ENCODE measurements around the gene BICD2. TPM values are rescaled to one million over a fixed set of nuclear protein-coding genes. Genes with fewer than 3 reads are reported as not detected.
"Not testable (repeated sequence)": the region's sequence is repeated elsewhere in the genome, so short reads cannot be mapped to it uniquely, and the experiment has no call there.

The BICD2 gene
- total RNA-seq, 4 donors from 2014 or later, result 28.3 to 54.0 (median 44.2) TPM

DNA sequence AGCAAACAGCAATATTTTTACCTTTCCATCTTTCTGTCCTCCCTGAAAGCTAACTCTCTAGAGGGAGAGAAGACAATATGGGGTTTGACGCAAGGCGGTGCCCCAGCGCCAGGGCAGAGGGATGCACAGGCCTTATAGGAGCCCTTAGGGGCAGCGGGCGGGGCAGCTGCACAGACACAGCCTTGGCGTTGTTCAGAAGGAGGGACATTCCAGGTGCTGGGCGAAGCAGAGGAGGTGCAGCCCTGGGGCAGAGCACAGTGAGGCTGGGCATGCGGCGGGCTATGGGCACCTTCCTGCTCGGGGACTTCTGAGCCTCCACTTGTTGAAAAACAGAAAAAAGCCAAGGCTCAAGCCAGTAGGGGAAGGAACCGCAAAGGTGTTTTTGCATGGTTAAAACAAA is 33.7 kb upstream of the BICD2 start:
- no peak for DNase-seq (ENCODE audit: low spot score)
- TF ChIP-seq, protein P1, sequence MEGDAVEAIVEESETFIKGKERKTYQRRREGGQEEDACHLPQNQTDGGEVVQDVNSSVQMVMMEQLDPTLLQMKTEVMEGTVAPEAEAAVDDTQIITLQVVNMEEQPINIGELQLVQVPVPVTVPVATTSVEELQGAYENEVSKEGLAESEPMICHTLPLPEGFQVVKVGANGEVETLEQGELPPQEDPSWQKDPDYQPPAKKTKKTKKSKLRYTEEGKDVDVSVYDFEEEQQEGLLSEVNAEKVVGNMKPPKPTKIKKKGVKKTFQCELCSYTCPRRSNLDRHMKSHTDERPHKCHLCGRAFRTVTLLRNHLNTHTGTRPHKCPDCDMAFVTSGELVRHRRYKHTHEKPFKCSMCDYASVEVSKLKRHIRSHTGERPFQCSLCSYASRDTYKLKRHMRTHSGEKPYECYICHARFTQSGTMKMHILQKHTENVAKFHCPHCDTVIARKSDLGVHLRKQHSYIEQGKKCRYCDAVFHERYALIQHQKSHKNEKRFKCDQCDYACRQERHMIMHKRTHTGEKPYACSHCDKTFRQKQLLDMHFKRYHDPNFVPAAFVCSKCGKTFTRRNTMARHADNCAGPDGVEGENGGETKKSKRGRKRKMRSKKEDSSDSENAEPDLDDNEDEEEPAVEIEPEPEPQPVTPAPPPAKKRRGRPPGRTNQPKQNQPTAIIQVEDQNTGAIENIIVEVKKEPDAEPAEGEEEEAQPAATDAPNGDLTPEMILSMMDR (IDR thresholded peaks at IDR 0.05), result no peak
- ATAC-seq (ENCODE audit: low FRiP score), result no peak

DNA sequence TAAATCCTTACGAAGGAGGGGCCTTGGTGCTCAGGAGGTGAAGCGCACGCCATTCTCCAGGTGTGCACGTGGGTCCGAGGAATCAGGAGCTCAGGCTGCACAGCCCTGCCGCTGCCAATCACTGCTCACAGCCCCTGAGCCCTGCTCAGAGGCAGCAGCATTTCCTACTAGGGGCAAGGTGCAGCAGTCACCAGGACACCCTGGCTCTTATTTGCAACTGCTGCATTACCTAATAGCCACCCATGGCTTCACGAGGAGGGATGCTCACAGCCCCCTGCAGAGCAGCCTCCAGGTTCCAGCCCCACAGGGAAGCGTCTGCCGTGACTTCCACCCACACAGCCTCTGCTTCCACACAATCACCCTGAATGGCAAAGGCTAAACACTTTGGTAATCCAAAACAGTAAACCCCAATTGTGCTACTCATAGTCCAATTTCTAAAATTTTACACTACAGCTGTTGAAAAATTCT is 31.7 kb upstream of the BICD2 start:
- not testable (repeated sequence) for ATAC-seq (ENCODE audit: low FRiP score); DNase-seq (ENCODE audit: low spot score)

DNA sequence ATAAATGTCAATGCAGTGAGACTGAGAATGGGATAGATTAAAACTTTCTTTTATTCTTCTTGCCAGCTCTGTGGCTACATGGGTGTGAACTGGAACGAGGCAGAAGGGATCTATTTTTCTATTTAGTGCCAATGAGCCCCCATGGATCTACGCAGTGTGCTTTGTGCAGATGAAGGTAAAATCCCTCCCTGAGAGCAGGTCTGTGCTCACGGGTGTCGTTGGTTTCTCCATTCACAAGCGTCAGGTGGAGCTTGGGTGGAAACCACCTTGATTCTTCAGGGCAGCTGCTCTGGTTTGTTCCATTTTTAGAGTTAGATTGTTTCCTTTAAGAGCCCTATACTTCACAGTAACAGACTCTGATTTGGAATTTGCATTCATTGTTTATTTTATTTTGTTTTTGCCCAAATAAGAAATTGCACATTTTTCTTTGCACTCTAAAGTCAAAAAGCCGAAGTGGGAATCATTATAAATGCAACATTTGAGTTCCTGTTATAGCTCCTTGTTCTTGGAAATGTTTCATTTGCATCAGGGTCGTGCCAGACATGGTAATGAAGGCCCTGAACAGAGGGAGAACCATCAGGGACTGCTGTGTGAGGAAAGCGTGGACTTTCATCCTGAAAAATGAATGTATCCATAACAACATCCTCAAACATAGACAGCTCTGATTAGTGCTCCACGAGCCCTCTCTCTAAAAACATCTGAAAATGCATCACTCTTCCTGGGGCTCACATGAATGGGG is 31.1 kb upstream of the BICD2 start:
- TF ChIP-seq, protein P1 (IDR thresholded peaks at IDR 0.05), result no peak
- no peak for ATAC-seq (ENCODE audit: low FRiP score)
- DNase-seq (ENCODE audit: low spot score), result no peak

DNA sequence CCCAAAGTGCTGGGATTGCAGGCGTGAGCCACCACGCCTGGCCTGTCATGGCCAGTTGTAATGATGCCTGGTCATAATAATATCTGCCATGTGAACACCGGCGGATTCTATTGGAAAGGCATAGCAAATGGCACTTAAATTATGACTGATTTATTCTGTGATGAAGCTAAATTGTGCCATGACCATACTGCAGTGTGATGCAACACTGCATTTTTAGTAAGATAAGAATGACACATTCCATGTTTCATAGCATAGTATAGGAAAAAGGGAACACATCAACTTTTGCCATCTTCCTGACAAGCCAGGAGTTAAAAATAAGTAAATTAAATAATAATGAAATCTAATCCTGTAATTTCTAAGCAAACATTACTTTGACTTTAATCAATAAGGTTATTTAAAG is 30.4 kb upstream of the BICD2 start:
- no peak for DNase-seq (ENCODE audit: low spot score)
- ATAC-seq (ENCODE audit: low FRiP score), result no peak
- TF ChIP-seq, protein P1 (IDR thresholded peaks at IDR 0.05), result no peak

DNA sequence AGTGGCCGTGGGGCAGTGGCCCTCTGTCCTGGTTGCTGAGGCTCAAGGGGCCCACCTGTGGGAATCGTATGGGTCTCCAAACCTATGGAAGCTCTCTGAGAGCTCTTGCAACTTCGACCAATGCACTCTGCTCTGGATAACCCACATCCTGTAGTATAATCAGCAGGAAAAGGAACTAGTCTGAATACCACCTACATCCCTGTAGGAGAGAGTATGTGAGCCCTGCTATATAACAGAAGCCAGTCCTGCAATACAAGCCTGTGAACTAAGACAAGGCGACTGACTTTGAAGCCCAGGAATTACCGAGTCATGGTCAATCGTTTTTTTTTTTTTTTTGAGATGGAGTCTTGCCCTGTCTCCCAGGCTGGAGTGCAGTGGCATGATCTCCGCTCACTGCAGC is 29.8 kb upstream of the BICD2 start:
- TF ChIP-seq, protein P1 (IDR thresholded peaks at IDR 0.05), result no peak
- ATAC-seq (ENCODE audit: low FRiP score) (peak; percentile 14), DNase-seq (ENCODE audit: low spot score) (no peak)

DNA sequence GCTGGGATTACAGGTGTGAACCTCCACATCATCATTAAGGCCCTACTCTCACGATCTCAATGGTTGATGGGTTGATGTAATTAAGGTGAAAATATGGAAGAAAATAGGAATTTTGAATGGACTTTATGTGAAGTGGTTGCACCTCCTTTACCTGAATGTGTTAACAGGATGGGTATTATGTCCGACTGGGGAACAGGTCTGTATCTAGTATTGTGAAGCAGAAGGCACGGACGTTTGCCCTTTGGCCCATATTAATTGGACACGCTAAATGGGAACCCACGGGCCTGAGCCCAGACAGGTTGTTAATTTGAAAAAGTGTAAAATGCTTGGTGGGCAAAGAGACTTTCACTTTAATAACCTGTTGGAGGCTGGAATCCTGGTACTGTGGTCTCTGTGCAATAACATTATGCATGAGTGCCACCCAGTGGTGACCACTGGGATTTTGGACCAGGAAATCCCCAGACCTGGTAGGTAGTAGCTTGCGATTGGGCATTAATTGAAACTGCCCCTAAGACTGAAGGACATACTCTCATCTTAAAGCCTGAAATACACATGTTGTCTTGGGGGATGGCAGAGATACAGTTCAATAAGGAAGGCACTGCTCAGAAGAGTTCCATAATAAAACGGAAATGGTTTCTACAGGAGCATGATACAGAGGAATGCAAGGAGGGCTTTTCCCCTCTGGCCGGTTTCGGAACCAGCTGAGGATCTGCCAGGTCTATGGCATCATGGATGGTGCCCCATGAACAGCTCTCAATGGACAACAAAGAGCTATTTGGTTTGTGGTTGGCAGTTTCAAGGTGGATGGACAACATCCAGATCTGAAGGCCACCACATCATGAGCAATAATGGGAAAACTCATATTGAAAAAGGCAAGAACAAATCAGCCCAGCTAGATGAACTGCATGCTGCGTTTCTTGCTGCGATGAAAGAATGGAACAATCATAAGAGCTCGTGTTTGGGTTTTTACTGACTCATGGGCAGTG is 26.2 kb upstream of the BICD2 start:
- DNase-seq (ENCODE audit: low spot score), result peak; percentile 83
- ATAC-seq (ENCODE audit: low FRiP score), result peak; percentile 91
- TF ChIP-seq, protein P1 (IDR thresholded peaks at IDR 0.05), result peak in 1 of 3 donors; percentile 90

DNA sequence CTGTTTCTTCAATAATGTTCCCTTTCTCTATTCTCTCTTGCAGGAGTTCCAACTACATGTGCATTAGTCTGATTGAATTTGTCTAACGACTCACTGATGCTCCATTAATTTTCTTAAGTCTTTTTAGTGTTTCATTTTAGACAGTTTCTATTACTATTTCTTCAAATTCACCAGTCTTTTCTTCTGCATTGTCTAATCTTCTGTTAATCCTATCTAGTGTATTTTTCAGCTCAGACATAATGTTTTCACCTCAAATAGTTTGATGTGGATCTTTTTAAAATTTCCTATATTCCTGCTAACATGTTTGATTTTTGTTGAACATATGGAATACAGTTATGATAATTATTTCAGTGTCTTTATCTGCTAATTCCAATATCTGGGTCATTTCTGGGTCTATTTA is 21.7 kb upstream of the BICD2 start:
- DNase-seq (ENCODE audit: low spot score) (no peak), ATAC-seq (ENCODE audit: low FRiP score) (no peak)
- TF ChIP-seq, protein P1 (IDR thresholded peaks at IDR 0.05), result no peak
